Measurements from ENCODE around the gene PLS1.

GRCh38 chr3:142648950-142649349, 52.8 kb downstream of the PLS1 start:
- TF ChIP-seq POLR2A (IDR thresholded peaks at IDR 0.05) (no peak), CTCF (IDR thresholded peaks at IDR 0.05) (no peak)

Data from heart left ventricle (tissue), 13 donors.